Activated naive CD8-positive, alpha-beta T cell treated with anti-CD3 and anti-CD28 coated beads, Interleukin-2, amount 10 ng/mL, durations not matched to agents 7 days and 5 days (primary cell): ENCODE data around the gene QRFP. TPM values are rescaled to one million over a fixed set of nuclear protein-coding genes. Genes with fewer than 3 reads are reported as not detected.

Experiments
- ATAC-seq: fragments of 150-1000 bp; cut with Tn5 transposase; one replicate; pipeline ENCODE4 v1.10.0; 2021; ENCODE audit warnings: low read depth, moderate library complexity
- POLR2A ChIA-PET: fragments of 350-600 bp; sonication (Branson Sonifier 250); formaldehyde crosslinking; loops from one replicate; lab custom pipeline; 2021; ENCODE audit warnings: antibody characterized with exemption; lab: Charles Lee
- DNase-seq: peaks from one replicate; pipeline ENCODE4 v3.0.0; 2021
- H3K27ac Mint-ChIP-seq: one replicate; pipeline ENCODE4 v1.8.0; 2022; ENCODE audit warnings: mild to moderate bottlenecking, mixed read lengths
- H3K27me3 Mint-ChIP-seq: one replicate; pipeline ENCODE4 v1.8.0; 2022; ENCODE audit warnings: mild to moderate bottlenecking, moderate library complexity, mixed read lengths
- H3K36me3 Mint-ChIP-seq: one replicate; pipeline ENCODE4 v1.8.0; 2021; ENCODE audit warnings: mild to moderate bottlenecking, mixed read lengths
- H3K4me1 Mint-ChIP-seq: one replicate; pipeline ENCODE4 v1.8.0; 2021; ENCODE audit warnings: mixed read lengths
- H3K4me3 Mint-ChIP-seq: one replicate; pipeline ENCODE4 v1.8.0; 2022; ENCODE audit warnings: mild to moderate bottlenecking, moderate library complexity, mixed read lengths
- H3K9me3 Mint-ChIP-seq: one replicate; pipeline ENCODE4 v1.8.0; 2021; ENCODE audit warnings: mixed read lengths
- total RNA-seq, 2 experiments: library from RNA; stranded (reverse); gene quantifications; one replicate each; pipeline ENCODE4 v1.2.3, GENCODE V29; 2021

The QRFP gene
- total RNA-seq, 2 experiments from 2014 or later, result not detected

DNA sequence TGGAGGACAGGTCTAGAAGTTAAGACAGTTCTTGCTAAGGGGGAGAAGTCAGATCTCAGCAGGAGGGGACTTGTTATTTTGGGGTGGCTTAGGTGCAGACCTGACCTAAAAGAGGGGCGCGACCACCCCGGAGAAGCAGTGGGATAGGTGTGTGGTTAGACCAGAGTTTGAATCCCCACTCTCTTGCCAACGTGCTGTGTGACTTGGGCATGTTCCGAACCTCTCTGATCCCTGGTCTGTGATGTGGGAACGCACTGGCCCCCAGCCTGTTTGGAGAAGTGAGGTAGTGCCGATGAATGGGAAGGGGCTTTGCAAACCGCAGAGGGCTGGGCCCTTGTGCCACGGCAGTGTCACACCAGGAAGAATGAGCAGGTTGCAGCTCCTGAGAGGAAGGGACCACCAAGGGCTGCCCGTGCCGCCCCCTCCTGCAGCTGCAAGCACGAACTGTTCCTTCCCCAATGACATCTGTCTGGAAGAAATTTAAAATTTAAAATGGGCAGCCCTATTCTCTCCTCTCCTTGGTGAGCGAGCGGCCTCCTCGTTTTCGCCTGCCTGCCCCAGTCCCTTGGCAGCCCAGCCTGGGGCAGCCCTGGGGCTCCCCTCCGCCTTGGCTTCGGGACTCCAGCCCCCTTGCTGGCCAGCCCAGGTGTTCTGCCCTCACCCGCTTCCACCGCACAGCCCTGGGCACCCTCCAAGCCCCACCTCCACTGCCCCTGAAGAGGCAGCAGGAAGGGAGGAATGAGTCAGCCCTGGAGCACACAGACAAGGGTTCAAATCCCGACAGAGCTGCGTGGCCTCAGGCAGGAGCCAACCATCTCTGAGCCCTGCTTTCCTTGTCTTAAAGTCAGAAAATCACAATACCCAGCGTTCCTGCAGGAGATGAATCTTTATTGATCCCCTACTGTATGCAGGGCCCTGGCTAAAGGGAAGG, 40.8 kb upstream of the QRFP start:
- DNase-seq, result no peak
- H3K27ac Mint-ChIP-seq, result no peak overlapping the region
- ATAC-seq, result no peak
- H3K9me3 Mint-ChIP-seq, result no peaks in the 10 kb centered on the region
- peaks cover 14% of the 10 kb centered on the region for H3K4me1 Mint-ChIP-seq
- H3K27me3 Mint-ChIP-seq, result peaks cover 67% of the 10 kb centered on the region
- no peaks in the 10 kb centered on the region for H3K36me3 Mint-ChIP-seq
- POLR2A ChIA-PET, result no interaction called here
- H3K4me3 Mint-ChIP-seq, result peak overlapping the region; percentile 58

DNA sequence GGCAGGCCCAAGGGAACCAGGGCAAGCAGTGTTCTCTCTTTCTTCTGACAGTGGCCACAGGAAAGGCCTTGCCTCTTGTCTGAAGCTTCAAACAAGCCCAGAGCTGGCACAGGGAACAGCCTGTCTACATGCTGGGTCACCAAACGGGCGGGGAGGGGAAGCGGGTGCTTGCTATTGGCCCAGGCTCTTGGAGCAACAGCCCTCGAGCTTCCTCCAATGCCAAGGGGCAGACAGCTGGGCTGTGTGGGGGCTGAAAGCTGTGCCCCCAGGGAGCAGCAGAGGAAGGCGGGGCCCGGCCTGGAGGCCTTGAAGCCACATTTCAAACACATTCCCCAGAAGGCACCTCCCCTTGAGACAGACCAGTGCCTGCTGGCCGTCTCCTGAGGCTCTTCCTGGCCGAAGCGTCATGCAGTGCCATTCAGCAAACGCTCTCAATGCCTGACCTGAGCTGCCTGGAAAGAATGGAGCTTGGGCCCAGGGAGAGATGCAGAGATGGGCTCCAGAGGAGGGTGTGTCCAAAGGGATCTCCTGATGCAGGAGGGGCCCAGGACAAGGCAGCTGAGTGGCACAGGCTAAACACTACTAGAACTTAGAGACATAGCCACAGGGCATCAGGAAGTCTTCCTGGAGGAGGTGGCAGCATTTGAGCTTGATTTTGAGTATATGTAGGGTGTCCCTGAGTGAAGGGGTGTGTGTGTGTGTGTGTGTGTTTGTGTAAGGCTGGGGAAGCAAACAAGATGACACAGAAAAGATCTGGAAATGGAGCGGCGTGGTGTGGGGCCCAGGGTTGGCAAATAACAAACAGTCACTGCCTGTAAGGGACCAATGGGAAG, 39.9 kb upstream of the QRFP start:
- Mint-ChIP-seq H3K4me1 (peaks cover 14% of the 10 kb centered on the region), H3K36me3 (no peaks in the 10 kb centered on the region), H3K4me3 (peak overlapping the region; percentile 0), H3K9me3 (no peaks in the 10 kb centered on the region), H3K27ac (no peak overlapping the region), H3K27me3 (peaks cover 73% of the 10 kb centered on the region)
- POLR2A ChIA-PET, result no interaction called here
- ATAC-seq (no peak), DNase-seq (no peak)

DNA sequence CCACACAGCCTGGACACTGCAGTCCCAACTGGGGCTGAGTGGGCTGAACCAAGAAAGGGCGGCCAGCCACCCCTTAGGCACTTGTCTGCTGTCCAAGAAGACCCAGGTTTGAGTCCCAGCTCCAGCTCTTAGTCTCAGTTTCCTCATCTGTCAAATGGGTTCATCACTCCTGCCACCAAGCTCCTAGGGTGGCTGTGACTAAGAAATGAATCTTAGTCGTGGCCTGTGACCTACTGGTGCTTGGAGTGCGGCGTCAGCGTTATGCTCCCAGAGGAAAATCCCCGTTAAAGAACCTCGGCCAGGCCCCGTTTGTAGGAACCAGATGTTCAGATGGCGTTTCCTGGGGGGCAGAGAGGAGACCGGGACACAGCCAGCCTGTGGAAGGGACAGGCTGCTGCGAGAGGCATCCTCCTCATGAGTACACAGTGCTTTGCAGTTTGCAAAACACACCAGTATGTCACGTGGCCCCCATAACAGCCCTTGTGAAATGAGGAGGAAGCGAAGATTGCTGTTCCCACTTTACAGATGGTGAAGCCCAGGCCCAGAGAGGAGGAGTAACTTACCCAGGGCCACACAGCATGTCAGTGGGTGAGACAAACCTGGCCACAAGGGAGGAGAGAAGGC, 39.1 kb upstream of the QRFP start:
- POLR2A ChIA-PET, result no interaction called here
- H3K9me3 Mint-ChIP-seq, result no peaks in the 10 kb centered on the region
- peaks cover 65% of the 10 kb centered on the region for H3K27me3 Mint-ChIP-seq
- no peak for ATAC-seq
- no peak overlapping the region for H3K27ac Mint-ChIP-seq
- no peak for DNase-seq
- peaks cover 8% of the 10 kb centered on the region for H3K4me1 Mint-ChIP-seq
- H3K4me3 Mint-ChIP-seq, result no peak overlapping the region
- no peaks in the 10 kb centered on the region for H3K36me3 Mint-ChIP-seq

DNA sequence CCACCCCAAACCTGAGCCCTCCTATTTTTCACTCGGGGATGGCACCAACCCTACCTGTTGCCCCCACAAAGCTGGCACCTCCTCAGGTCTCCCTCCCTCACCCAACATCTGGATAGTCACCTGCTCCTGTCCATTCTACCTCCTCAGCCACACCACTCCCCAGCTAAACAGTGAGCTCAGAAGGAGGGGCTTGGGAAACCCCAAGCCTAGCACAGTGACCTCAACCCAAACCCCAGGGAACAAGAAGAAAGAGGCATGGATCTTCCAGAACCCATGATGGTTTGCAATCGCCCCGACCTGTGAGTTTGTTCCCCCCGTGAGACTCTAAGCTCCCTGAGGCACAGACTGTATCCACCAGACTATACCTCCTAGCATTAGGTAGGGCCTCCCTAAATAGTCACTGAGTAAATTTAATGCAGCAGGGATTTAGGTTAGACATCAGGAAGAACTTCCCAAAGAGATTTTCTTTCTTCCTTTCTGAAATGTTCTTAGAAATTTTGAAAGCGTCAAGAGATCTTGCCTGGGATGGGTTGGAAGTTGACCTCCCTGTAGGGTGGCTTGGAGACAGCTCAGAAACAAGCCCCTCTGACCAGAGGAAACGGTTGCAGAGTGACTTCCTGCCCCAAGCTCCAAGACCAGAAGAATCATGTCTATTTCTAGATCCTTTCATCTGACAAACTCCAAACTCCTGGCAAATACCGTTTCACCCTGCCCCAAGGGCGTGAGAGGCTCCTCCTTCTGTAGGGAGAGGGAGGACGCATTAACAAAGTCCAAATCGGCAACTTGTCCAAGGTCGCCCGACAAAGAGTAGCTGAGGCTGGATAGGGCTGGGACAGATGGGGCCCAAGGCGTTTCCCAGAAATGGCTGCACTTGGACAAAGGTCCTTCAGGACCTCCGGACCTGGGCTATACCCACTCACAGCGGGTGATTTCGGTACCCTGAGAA, 38.4 kb upstream of the QRFP start:
- Mint-ChIP-seq H3K9me3 (no peaks in the 10 kb centered on the region), H3K4me1 (peaks cover 5% of the 10 kb centered on the region), H3K27ac (no peak overlapping the region), H3K27me3 (peaks cover 58% of the 10 kb centered on the region), H3K4me3 (no peak overlapping the region), H3K36me3 (no peaks in the 10 kb centered on the region)
- DNase-seq (no peak), ATAC-seq (no peak)
- POLR2A ChIA-PET, result no interaction called here

DNA sequence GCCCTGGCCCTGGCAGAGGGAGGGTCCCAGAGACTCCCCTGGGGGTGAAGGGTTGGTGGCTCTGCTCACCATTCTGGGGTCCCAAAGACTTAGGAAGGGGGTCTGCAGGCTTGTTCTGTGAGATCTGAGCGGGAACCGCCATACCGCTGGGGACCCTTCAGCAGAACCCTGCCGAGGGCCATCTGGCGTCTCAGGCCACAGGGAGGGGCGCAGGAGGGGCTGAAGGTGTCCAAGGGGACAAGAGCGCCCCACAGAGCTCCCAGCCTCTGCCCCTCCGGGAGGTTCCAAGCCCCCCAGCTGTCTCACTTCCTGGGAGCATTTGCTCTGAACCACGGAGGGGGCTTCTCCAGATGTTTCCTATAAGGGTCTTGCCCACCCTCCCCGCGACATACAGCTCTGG, 37.6 kb upstream of the QRFP start:
- Mint-ChIP-seq H3K4me3 (no peak overlapping the region), H3K27me3 (peaks cover 56% of the 10 kb centered on the region), H3K9me3 (no peaks in the 10 kb centered on the region), H3K27ac (no peak overlapping the region), H3K36me3 (no peaks in the 10 kb centered on the region), H3K4me1 (peaks cover 5% of the 10 kb centered on the region)
- POLR2A ChIA-PET, result no interaction called here
- ATAC-seq (no peak), DNase-seq (no peak)

DNA sequence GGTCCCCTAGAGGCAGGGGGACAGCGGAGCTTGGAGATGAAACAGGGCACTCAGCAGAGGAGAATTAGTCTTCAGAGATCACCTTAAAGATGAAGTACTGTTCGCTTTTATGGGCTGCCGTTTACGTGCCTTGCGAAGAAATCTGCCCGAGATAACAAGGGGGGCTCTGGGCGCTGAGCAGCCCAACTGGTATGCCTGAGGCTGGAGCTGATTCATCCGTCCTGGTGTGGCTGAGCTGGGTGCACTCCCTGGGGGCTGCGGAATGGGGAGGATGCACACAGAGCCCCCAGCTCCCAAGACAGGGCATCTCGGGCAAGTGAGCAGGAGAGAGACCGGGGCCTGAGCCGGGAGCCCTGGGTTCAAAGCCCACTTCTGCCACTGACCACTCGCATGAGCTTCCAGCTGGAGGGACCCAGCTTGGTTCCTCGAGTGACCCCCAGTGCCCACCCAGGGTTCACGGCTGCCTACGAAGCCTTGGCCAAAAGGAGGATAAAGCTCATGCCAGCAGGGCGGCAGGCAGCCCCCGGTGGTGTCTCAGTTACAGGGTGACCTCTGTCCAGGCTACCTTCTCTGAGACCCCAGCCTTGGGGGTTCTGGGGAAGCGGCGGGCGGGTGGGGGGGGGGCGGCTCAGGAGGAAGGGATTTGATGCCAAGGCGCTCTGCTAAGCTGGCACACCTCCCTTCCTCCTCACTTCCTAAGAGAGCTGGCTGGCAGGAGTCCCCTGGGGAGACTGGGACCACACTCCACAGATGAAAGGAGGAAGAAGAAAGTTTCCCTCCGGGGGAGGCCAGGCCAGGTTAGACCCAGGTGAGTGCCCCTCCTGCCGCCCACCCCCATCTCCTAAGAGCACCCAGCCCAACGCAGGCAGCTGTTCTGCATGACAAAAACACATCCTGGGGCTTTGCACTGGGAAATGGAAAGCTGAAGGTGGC, 36.8 kb upstream of the QRFP start:
- Mint-ChIP-seq H3K4me3 (no peak overlapping the region), H3K27me3 (peaks cover 53% of the 10 kb centered on the region), H3K27ac (no peak overlapping the region), H3K4me1 (peaks cover 3% of the 10 kb centered on the region), H3K9me3 (no peaks in the 10 kb centered on the region), H3K36me3 (no peaks in the 10 kb centered on the region)
- DNase-seq (no peak), ATAC-seq (no peak)
- POLR2A ChIA-PET, result no interaction called here

DNA sequence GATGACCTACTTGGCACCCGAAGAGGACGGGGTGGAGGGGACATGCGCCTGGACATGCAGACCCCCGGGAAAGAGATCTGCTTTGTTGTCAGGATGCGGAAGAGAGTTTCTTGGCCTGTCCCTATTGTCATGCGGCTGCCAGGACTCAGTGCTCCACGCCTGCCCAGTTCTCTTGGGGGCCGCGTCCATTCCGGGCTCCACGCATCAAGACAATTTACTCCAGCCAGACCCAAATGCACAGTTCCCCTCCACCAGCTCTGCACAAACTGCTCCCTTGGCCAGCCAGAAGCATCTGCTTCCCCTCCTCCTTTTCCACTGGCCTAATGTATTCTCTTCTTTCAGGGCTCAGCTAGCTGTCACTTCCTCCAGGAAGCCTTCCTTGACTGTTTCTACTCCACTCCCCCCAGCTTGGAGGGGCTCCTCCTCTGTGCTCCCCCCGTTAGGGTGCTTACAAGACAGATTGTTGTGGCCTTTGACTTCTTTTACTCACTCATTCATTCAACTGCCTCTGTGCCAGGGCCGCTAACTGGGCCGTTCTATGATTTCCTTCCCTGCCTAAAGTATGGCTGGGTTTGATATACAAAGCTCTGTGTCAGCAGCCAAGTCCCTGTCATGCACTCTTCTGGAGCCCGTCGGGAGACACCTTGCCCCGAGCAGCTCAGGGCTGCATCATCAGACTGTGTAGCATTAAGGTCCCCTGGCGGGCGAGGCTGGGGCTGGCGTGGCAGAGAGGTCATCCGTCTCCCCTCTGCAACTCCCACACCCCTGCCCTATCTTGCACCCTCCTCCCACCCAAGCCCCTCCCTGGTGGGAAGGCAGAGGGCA, 35.9 kb upstream of the QRFP start:
- H3K27me3 Mint-ChIP-seq, result peaks cover 47% of the 10 kb centered on the region
- H3K4me1 Mint-ChIP-seq, result no peaks in the 10 kb centered on the region
- H3K36me3 Mint-ChIP-seq, result no peaks in the 10 kb centered on the region
- DNase-seq (no peak), ATAC-seq (no peak)
- POLR2A ChIA-PET, result no interaction called here
- no peaks in the 10 kb centered on the region for H3K9me3 Mint-ChIP-seq
- H3K4me3 Mint-ChIP-seq, result no peak overlapping the region
- H3K27ac Mint-ChIP-seq, result no peak overlapping the region

DNA sequence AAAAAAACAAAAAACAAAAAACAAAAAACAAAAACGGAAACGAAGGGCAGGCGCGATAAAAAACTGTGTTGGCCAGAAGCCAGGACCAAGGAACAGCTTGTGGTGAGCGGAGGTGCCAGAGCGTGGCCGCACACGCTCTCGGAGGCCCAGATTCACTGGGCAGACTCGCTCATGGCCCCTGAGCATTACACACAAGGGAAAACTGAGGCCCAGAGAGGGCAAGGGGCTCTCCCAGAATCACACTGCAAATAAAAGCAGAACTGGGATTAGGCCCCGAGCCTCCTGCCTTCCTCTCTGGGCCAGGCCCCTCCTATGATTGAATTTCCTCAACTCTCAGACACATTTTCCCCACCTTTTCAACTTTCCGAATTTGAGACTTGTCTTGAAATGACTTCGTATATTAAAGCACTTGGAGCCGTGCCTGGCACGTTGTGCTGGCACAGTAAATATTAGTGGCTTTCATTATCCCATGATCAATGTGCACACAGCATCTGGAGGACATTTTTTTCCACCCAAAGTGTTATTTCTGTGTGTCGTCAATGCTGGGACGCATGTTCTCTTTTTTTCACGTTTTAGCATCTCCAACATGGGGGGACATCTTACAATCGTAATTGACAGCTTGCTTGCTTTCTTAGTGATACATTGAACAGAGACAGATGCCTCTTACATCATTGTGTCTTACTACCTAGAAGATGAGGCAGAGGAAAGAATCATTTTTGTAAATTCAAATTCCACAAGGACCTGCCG, 35.1 kb upstream of the QRFP start:
- H3K4me3 Mint-ChIP-seq, result no peak overlapping the region
- DNase-seq, result no peak

DNA sequence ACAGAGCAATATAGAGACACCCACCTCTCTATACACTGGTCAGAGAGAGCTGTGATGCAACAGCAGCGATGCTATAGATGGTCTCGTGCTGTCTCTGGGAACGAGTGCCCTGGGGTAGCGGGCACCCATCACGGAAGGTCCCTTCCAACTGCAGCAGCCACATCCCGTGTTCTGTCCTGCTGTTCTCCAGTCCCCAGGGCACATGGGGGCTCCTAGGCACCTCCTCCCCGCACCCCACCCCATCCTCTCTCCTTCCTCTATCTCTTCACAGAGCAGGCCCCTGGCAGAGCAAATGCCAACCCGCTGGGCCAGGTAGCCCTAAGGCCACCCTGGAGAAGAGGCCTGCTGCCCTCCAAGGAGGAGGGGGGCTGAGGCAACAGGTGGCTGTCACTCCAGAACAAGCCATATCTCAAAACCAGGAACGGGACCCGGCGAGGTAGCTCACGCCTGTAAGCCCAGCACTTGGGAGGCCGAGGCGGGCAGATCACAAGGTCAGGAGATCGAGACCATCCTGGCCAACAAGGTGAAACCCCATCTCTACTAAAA, 34.3 kb upstream of the QRFP start:
- Mint-ChIP-seq H3K4me3 (no peak overlapping the region), H3K36me3 (no peaks in the 10 kb centered on the region), H3K9me3 (no peaks in the 10 kb centered on the region), H3K4me1 (no peaks in the 10 kb centered on the region), H3K27me3 (peaks cover 31% of the 10 kb centered on the region), H3K27ac (no peak overlapping the region)
- no peak for DNase-seq
- ATAC-seq, result no peak
- POLR2A ChIA-PET, result no interaction called here

More for the DNA sequence above, 35.1 kb upstream of the QRFP start:
- H3K9me3 Mint-ChIP-seq, result no peaks in the 10 kb centered on the region
- no peaks in the 10 kb centered on the region for H3K4me1 Mint-ChIP-seq
- POLR2A ChIA-PET, result no interaction called here
- H3K27ac Mint-ChIP-seq, result no peak overlapping the region
- no peaks in the 10 kb centered on the region for H3K36me3 Mint-ChIP-seq
- ATAC-seq, result no peak
- peaks cover 39% of the 10 kb centered on the region for H3K27me3 Mint-ChIP-seq

DNA sequence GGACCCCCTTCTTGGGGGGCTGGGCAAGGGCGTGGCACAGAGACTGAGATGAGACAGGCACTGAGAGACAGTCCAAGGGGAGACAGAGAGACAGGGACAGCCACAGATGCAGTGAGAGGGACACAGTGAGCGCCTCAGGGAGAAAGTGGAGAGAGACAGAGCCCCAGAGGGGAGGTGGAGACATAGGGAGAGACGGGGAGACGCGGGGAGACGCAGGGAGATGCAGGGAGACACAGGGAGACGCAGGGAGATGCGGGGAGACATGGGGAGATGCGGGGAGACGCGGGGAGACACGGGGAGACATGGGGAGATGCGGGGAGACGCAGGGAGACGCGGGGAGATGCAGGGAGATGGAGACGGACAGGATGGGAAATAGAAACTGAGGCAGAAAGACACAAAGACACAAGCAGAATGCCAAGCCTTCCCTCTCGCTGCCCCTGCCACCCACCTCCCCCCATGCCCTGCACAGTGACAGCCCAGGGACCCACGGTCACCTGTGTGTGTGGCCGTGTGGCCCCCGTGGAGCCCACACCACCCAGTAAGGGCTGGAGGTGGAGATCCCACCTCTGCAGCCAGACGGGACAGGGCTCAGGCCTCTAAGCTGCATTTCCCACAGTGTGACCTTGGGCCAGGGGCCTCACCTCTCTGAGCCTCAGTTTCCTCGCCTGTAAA, 33.7 kb upstream of the QRFP start:
- Mint-ChIP-seq H3K4me1 (no peaks in the 10 kb centered on the region), H3K9me3 (no peaks in the 10 kb centered on the region), H3K36me3 (no peaks in the 10 kb centered on the region), H3K27me3 (peaks cover 28% of the 10 kb centered on the region), H3K27ac (no peak overlapping the region), H3K4me3 (no peak overlapping the region)
- POLR2A ChIA-PET, result no interaction called here
- ATAC-seq (no peak), DNase-seq (no peak)
